Upper lobe of left lung (tissue), 6 donors: ENCODE results near the gene MED6. TPM values are rescaled to one million over a fixed set of nuclear protein-coding genes. Genes with fewer than 3 reads are reported as not detected.

Experiments
- ATAC-seq, 2 donors: fragments of 200-7000 bp; cut with Tn5 transposase; one replicate each; pipeline ENCODE4 v1.9.1; 2022; ENCODE audit warnings: mild to moderate bottlenecking in 2 of 2, moderate library complexity in 2 of 2; ENCODE audit not compliant: low FRiP score in 2 of 2
- DNase-seq, 2 donors: peaks; one replicate each; pipeline ENCODE4 v3.0.0-alpha.2; 2019 to 2020
- H3K27ac ChIP-seq, 4 donors: fragments of 200-600 bp; sonication (generic); one replicate each; pipeline ENCODE4 v1.5.1; 2016 to 2019
- H3K27me3 ChIP-seq, 4 donors: fragments of 200-600 bp; sonication (generic); one replicate each; pipeline ENCODE4 v1.5.1; 2017 to 2019
- H3K36me3 ChIP-seq, 4 donors: fragments of 200-600 bp; sonication (generic); one replicate each; pipeline ENCODE4 v1.5.1; 2016 to 2019
- H3K4me1 ChIP-seq, 4 donors: fragments of 200-600 bp; sonication (generic); one replicate each; pipeline ENCODE4 v1.5.1; 2018 to 2019
- H3K4me3 ChIP-seq, 4 donors: fragments of 200-600 bp; sonication (generic); one replicate each; pipeline ENCODE4 v1.5.1; 2017 to 2019; ENCODE audit warnings: mild to moderate bottlenecking in 2 of 4, moderate library complexity in 1 of 4
- H3K9me3 ChIP-seq, 4 donors: fragments of 200-600 bp; sonication (generic); one replicate each; pipeline ENCODE4 v1.5.1; 2018 to 2019
- EP300 ChIP-seq, 4 donors: sonication (generic); formaldehyde crosslinking; IDR thresholded peaks; one replicate each; pipeline ENCODE4 v1.5.1; 2017; ENCODE audit warnings: antibody characterized with exemption in 4 of 4, control low read depth in 2 of 4
- POLR2A ChIP-seq, 4 donors: fragments of 450-650 bp; IDR thresholded peaks; one replicate each; pipeline ENCODE4 v1.5.1; 2016 to 2017; ENCODE audit warnings: antibody characterized with exemption in 4 of 4, mild to moderate bottlenecking in 2 of 4
- POLR2AphosphoS5 ChIP-seq, 2 donors: sonication (generic); formaldehyde crosslinking; IDR thresholded peaks; one replicate each; pipeline ENCODE4 v1.5.1; 2017; ENCODE audit warnings: antibody characterized with exemption in 2 of 2
- WGBS, 2 donors: methylation state at CpG; one replicate each; pipeline ENCODE4 v1.1.5; 2017 to 2018; 5-methylcytosine and 5-hydroxymethylcytosine counted together
- total RNA-seq, 6 donors: library from RNA; depleted of rRNA in 4 of 6; stranded (reverse); fragments of >200 nt in 4 of 6; gene quantifications; one replicate each; pipeline versions ENCODE4 v1.1.0 to v1.2.1, GENCODE V29; 2016 to 2021
- TF ChIP-seq, protein P1 (sequence below), 6 experiments: fragments of 450-650 bp in 4 of 6; fragments of 200-600 bp in 2 of 6; sonication (generic) in 2 of 6; IDR thresholded peaks; one replicate each; pipeline ENCODE4 v1.5.1; 2016 to 2019; ENCODE audit warnings: antibody characterized with exemption in 6 of 6
- donor health status: DM: no; HTN: no; CAD: no; lungs with moderate emphysema.
- donor health status: DM: no; HTN: yes; CAD: no; lungs with severe emphysema.

The MED6 gene
- total RNA-seq, 6 donors from 2014 or later: 17.9 to 56.5 (median 23.4) TPM

DNA sequence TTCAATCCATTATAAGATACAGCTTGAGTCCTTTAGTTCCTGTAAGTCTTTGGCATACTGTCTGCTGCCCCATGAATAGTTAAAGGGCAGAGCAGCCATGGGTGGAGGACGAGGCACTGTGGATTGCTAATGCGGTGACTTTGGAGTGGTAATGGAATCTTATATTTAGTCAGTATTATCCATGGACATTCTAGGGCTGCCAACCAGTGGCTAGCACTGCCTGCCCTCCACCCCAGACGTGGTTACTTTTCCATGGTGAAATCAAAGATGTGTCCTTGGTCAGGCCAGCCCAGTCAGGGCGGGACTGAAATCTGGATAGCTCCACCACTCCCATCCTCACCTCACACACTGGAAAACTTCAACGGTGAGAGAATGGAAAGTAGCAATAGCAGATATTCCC, 43.5 kb upstream of the MED6 start:
- no peak for ATAC-seq
- 59 to 69% methylated on average over 5 of the region's 5 CpGs for WGBS, 2 donors
- DNase-seq: no peak
- peaks cover 7 to 32% (median 13%) of the 10 kb centered on the region in 4 donors for H3K4me1 ChIP-seq
- H3K27me3 ChIP-seq: peaks cover 0 to 12% (median 0%) of the 10 kb centered on the region in 4 donors
- H3K27ac ChIP-seq: no peak overlapping the region
- H3K9me3 ChIP-seq: no peaks in the 10 kb centered on the region
- no peaks in the 10 kb centered on the region for H3K36me3 ChIP-seq
- TF ChIP-seq EP300 (IDR thresholded peaks at IDR 0.05) (no peak), POLR2A (IDR thresholded peaks at IDR 0.05) (no peak), POLR2AphosphoS5 (IDR thresholded peaks at IDR 0.05) (no peak)
- TF ChIP-seq, protein P1, sequence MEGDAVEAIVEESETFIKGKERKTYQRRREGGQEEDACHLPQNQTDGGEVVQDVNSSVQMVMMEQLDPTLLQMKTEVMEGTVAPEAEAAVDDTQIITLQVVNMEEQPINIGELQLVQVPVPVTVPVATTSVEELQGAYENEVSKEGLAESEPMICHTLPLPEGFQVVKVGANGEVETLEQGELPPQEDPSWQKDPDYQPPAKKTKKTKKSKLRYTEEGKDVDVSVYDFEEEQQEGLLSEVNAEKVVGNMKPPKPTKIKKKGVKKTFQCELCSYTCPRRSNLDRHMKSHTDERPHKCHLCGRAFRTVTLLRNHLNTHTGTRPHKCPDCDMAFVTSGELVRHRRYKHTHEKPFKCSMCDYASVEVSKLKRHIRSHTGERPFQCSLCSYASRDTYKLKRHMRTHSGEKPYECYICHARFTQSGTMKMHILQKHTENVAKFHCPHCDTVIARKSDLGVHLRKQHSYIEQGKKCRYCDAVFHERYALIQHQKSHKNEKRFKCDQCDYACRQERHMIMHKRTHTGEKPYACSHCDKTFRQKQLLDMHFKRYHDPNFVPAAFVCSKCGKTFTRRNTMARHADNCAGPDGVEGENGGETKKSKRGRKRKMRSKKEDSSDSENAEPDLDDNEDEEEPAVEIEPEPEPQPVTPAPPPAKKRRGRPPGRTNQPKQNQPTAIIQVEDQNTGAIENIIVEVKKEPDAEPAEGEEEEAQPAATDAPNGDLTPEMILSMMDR (IDR thresholded peaks at IDR 0.05): no peak
- H3K4me3 ChIP-seq: peak overlapping the region in 1 of 4 donors; percentile 84

DNA sequence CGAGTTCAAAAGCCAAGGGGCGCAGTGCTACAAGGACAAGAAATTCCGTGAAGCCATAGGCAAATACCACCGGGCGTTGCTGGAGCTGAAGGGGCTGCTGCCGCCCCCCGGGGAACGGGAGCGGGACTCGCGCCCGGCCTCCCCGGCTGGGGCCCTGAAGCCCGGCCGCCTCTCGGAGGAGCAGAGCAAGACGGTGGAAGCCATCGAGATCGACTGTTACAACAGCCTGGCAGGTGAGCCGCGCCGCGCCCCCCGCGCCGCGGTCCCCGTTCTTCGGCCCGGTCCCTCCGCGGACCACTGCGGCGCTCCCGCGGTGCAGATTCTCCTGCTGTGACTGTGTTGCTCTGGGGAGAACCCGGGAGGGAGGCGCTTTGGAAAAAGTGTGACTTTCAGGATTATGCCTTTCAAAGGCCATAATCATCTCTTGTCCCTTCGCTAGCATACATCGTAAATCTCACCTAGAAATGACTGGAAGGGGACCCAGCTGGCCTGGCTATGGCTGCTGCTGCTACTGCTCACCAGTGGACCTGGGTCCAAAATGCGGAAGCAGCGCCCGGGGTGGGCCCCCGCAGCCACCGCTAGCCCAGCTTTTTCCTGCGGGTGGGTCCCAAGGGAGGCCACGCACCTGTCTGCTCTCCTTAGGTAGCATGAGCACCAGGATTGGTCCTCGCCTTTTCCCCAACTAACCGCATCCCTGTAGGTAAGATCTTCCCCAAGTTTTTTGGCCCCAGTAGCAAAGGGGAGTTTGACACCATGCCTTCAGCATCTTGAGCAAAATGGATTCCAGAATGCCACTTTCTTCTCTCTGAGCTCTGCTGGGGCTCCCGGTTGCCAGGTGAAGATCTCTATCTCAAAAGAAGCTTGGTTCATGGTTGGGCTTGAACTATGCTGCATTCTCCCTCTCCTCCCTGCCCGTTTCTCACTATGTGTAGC, 42.1 kb upstream of the MED6 start:
- H3K4me1 ChIP-seq: peaks cover 7 to 32% (median 13%) of the 10 kb centered on the region in 4 donors
- H3K4me3 ChIP-seq: peak overlapping the region; percentile 69 to 84 (median 78)
- H3K9me3 ChIP-seq: no peaks in the 10 kb centered on the region
- H3K36me3 ChIP-seq: no peaks in the 10 kb centered on the region
- TF ChIP-seq POLR2A (IDR thresholded peaks at IDR 0.05) (peak in 1 of 4 donors; percentile 22), POLR2AphosphoS5 (IDR thresholded peaks at IDR 0.05) (no peak), EP300 (IDR thresholded peaks at IDR 0.05) (no peak)
- TF ChIP-seq, protein P1 (IDR thresholded peaks at IDR 0.05): no peak
- peak overlapping the region; percentile 57 to 79 (median 64) for H3K27ac ChIP-seq
- peak; percentile 25 to 88 for DNase-seq
- peaks cover 0 to 12% (median 0%) of the 10 kb centered on the region in 4 donors for H3K27me3 ChIP-seq
- WGBS, 2 donors: 7 to 25% methylated on average over 3 to 27 of the region's 51 CpGs
- ATAC-seq: peak in 1 of 2 donors; percentile 9

- peaks cover 7 to 32% (median 13%) of the 10 kb centered on the region in 4 donors for H3K4me1 ChIP-seq
- peak within 1 kb of the TSS; percentile 69 to 84 (median 78) for H3K4me3 ChIP-seq
- H3K36me3 ChIP-seq: no peaks in the 10 kb centered on the region
- WGBS, 2 donors: 0% methylated on average over 15 to 42 of the region's 105 CpGs
- ATAC-seq (peak; percentile 49 to 83), DNase-seq (peak; percentile 25 to 92)
- TF ChIP-seq POLR2AphosphoS5 (IDR thresholded peaks at IDR 0.05): no peak
- TF ChIP-seq POLR2A (IDR thresholded peaks at IDR 0.05): no peak
- TF ChIP-seq EP300 (IDR thresholded peaks at IDR 0.05): no peak
- TF ChIP-seq, protein P1 (IDR thresholded peaks at IDR 0.05): no peak
- H3K27ac ChIP-seq: peak within 1 kb of the TSS; percentile 57 to 79 (median 64)
- peaks cover 0 to 12% (median 0%) of the 10 kb centered on the region in 4 donors for H3K27me3 ChIP-seq
- no peaks in the 10 kb centered on the region for H3K9me3 ChIP-seq
Measured at GRCh38 chr14:70641548-70642302, 41.3 kb upstream of the MED6 start, which contains the start of gene TTC9. TSS of gene TTC9 (plus strand) at chr14:70641916. CDS start at chr14:70642130, 214 bp downstream.

- TF ChIP-seq POLR2AphosphoS5 (IDR thresholded peaks at IDR 0.05) (peak in 1 of 2 donors; percentile 49), EP300 (IDR thresholded peaks at IDR 0.05) (no peak), POLR2A (IDR thresholded peaks at IDR 0.05) (peak in 1 of 4 donors; percentile 20)
- TF ChIP-seq, protein P1 (IDR thresholded peaks at IDR 0.05): peak in 1 of 6 experiments; percentile 18
- Histone ChIP-seq H3K9me3 (no peaks in the 10 kb centered on the region), H3K27me3 (peaks cover 0 to 12% (median 0%) of the 10 kb centered on the region in 4 donors), H3K27ac (peak overlapping the region in 3 of 4 donors; percentile 1 to 79 (median 69)), H3K36me3 (no peaks in the 10 kb centered on the region), H3K4me3 (peak overlapping the region; percentile 45 to 84 (median 78)), H3K4me1 (peaks cover 7 to 32% (median 13%) of the 10 kb centered on the region in 4 donors)
- ATAC-seq: peak; percentile 78
- 1 to 5% methylated on average over 19 to 27 of the region's 28 CpGs for WGBS, 2 donors
- DNase-seq: peak; percentile 41 to 66
Measured at GRCh38 chr14:70640938-70641547, 40.6 kb upstream of the MED6 start.
